Measurements from ENCODE around the gene TGFBR1.

GRCh38 chr9:99201603-99202002, 96.7 kb downstream of the TGFBR1 start:
- TF ChIP-seq CTCF (IDR thresholded peaks at IDR 0.05) (no peak), POLR2AphosphoS5 (IDR thresholded peaks at IDR 0.05) (no peak), EP300 (IDR thresholded peaks at IDR 0.05) (no peak), POLR2A (IDR thresholded peaks at IDR 0.05) (no peak)
